HepG2 (cell line): ENCODE data around the gene EPB41L1. TPM values are rescaled to one million over a fixed set of nuclear protein-coding genes. Genes with fewer than 3 reads are reported as not detected.
A peak's percentile ranks its signal among the peaks of the same experiment; 100 is the strongest.

Experiments used
- DNMT3B ChIP-seq: conservative IDR thresholded peaks from 2 replicates; pipeline ENCODE4 v1.6.1; 2016; ENCODE audit warnings: missing biosample characterization, control low read depth
- FOSL2 ChIP-seq: sonication (generic); formaldehyde crosslinking; IDR thresholded peaks from 2 replicates; pipeline ENCODE4 v1.4.0; 2020; ENCODE audit warnings: missing genetic modification reagents
- GFI1 ChIP-seq: sonication (generic); formaldehyde crosslinking; IDR thresholded peaks from 2 replicates; pipeline ENCODE4 v1.5.0; 2020; ENCODE audit warnings: missing genetic modification reagents, mild to moderate bottlenecking, borderline replicate concordance
- RAD51 ChIP-seq: fragments of 450-650 bp; IDR thresholded peaks from 2 replicates; pipeline ENCODE4 v1.6.1; 2016; ENCODE audit warnings: borderline replicate concordance
- TBX2 ChIP-seq: sonication (generic); formaldehyde crosslinking; IDR thresholded peaks from 2 replicates; pipeline ENCODE4 v1.5.0; 2020; ENCODE audit warnings: missing genetic modification reagents, mild to moderate bottlenecking, borderline replicate concordance
- XBP1 ChIP-seq: sonication (generic); formaldehyde crosslinking; IDR thresholded peaks from 2 replicates; pipeline ENCODE4 v1.5.0; 2020; ENCODE audit warnings: missing genetic modification reagents
- ZFP41 ChIP-seq: sonication (generic); formaldehyde crosslinking; IDR thresholded peaks from 2 replicates; pipeline ENCODE4 v1.4.0; 2020; ENCODE audit warnings: mild to moderate bottlenecking, missing genetic modification reagents, borderline replicate concordance
- ZNF557 ChIP-seq: sonication (generic); formaldehyde crosslinking; IDR thresholded peaks from 2 replicates; pipeline ENCODE4 v1.4.0; 2020; ENCODE audit warnings: missing genetic modification reagents
- ZNF674 ChIP-seq: sonication (generic); formaldehyde crosslinking; IDR thresholded peaks from 2 replicates; pipeline ENCODE4 v1.5.0; 2020; ENCODE audit warnings: low read depth, mild to moderate bottlenecking, missing genetic modification reagents
- ZNF678 ChIP-seq: sonication (generic); formaldehyde crosslinking; IDR thresholded peaks from 2 replicates; pipeline ENCODE4 v1.4.0; 2020; ENCODE audit warnings: mild to moderate bottlenecking, missing genetic modification reagents
- polyA plus RNA-seq, 8 experiments: library from polyadenylated mRNA; depleted of rRNA in 3 of 8; stranded (reverse) in 7 of 8; unstranded in 1 of 8; fragments of >200 nt; fragmentation: Illumina TruSeq in 4 of 8; extraction: Trizol in 4 of 8; gene quantifications; 2 replicates each; pipeline versions ENCODE4 v1.2.1 to v1.2.3, GENCODE V29; 2011 to 2016; ENCODE audit warnings: low read depth in 4 of 8, missing spikeins in 1 of 8, mixed read lengths in 1 of 8; ENCODE audit not compliant: insufficient read depth in 1 of 8
- total RNA-seq, 5 experiments: library from RNA; depleted of rRNA; stranded (reverse); fragments of >200 nt; fragmentation: Illumina TruSeq; extraction: Trizol; gene quantifications; 2 replicates each; pipeline ENCODE4 v1.2.3, GENCODE V29; 2016; ENCODE audit warnings: low read depth in 1 of 5
- TF ChIP-seq, protein P1 (sequence below): sonication (generic); formaldehyde crosslinking; IDR thresholded peaks from 2 replicates; pipeline ENCODE4 v1.9.0; 2021; ENCODE audit warnings: mild to moderate bottlenecking, missing genetic modification reagents
- TF ChIP-seq, protein P2 (sequence below): sonication (generic); formaldehyde crosslinking; conservative IDR thresholded peaks from 2 replicates; pipeline ENCODE4 v1.8.1; 2023; ENCODE audit warnings: missing genetic modification reagents
- TF ChIP-seq, protein P3 (sequence below): sonication (generic); formaldehyde crosslinking; IDR thresholded peaks from 2 replicates; pipeline ENCODE4 v1.4.0; 2020; ENCODE audit warnings: missing genetic modification reagents, borderline replicate concordance
- TF ChIP-seq, protein P4 (sequence below): sonication (generic); formaldehyde crosslinking; IDR thresholded peaks from 2 replicates; pipeline ENCODE4 v1.5.0; 2020; ENCODE audit warnings: missing genetic modification reagents

EPB41L1 gene
- total and polyA plus RNA-seq, 2 of the 13 experiments (the other 11 are each of a cell fraction or from before 2014, with no cell fraction given), result 16.7 to 39.0 TPM

DNA sequence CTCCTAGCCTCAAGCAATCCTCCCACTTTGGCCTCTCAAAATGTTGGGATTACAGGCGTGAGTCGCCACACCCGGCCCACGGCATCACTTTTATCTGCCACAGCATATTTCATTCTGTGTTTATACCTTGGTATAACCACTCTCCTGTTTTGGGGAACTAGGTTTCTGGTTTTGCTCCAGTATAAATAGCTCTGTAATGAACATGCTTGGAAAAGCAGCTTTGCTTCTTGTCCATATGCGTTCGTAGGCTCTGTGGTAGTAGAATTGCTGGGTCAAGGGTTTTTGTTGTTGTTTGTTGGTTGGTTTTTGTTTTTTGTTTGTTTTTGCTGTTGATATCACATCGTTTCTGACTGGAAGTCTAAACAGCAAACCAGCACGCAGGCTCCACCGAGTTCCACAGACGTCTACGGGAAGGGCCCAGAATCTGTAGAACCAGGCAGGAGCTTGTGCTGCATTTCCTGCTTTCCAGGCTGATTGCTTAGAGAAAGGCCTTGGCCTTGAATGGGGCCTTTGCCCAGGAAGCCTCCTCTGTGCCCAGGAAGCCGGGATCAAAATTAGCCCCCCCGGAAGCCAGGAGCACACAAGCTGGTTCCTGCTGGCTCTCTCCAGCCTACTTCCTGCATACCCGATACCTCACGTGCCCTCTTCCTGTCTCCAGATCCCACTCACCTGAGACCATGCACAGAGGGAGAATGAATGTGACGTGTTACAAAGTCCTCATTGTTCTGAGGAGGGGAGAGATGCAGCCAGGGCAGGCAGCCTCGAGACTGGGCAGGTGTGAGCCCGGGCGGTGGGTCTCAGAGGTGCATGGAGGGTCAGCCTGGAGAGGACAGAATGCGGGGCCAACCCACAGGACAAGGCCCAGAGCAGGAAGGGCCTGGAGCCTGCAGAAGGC, 116.5 kb downstream of the EPB41L1 start (continued):
- TF ChIP-seq, protein P1, sequence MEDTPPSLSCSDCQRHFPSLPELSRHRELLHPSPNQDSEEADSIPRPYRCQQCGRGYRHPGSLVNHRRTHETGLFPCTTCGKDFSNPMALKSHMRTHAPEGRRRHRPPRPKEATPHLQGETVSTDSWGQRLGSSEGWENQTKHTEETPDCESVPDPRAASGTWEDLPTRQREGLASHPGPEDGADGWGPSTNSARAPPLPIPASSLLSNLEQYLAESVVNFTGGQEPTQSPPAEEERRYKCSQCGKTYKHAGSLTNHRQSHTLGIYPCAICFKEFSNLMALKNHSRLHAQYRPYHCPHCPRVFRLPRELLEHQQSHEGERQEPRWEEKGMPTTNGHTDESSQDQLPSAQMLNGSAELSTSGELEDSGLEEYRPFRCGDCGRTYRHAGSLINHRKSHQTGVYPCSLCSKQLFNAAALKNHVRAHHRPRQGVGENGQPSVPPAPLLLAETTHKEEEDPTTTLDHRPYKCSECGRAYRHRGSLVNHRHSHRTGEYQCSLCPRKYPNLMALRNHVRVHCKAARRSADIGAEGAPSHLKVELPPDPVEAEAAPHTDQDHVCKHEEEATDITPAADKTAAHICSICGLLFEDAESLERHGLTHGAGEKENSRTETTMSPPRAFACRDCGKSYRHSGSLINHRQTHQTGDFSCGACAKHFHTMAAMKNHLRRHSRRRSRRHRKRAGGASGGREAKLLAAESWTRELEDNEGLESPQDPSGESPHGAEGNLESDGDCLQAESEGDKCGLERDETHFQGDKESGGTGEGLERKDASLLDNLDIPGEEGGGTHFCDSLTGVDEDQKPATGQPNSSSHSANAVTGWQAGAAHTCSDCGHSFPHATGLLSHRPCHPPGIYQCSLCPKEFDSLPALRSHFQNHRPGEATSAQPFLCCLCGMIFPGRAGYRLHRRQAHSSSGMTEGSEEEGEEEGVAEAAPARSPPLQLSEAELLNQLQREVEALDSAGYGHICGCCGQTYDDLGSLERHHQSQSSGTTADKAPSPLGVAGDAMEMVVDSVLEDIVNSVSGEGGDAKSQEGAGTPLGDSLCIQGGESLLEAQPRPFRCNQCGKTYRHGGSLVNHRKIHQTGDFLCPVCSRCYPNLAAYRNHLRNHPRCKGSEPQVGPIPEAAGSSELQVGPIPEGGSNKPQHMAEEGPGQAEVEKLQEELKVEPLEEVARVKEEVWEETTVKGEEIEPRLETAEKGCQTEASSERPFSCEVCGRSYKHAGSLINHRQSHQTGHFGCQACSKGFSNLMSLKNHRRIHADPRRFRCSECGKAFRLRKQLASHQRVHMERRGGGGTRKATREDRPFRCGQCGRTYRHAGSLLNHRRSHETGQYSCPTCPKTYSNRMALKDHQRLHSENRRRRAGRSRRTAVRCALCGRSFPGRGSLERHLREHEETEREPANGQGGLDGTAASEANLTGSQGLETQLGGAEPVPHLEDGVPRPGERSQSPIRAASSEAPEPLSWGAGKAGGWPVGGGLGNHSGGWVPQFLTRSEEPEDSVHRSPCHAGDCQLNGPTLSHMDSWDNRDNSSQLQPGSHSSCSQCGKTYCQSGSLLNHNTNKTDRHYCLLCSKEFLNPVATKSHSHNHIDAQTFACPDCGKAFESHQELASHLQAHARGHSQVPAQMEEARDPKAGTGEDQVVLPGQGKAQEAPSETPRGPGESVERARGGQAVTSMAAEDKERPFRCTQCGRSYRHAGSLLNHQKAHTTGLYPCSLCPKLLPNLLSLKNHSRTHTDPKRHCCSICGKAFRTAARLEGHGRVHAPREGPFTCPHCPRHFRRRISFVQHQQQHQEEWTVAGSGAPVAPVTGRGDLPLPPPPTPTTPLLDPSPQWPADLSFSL (CRISPR knock-in tag), result no peak
- no peak for TF ChIP-seq ZNF557 (CRISPR knock-in tag)
- TF ChIP-seq GFI1, result no peak
- no peak for TF ChIP-seq ZNF674 (CRISPR knock-in tag)
- no peak for TF ChIP-seq RAD51
- TF ChIP-seq, protein P2, sequence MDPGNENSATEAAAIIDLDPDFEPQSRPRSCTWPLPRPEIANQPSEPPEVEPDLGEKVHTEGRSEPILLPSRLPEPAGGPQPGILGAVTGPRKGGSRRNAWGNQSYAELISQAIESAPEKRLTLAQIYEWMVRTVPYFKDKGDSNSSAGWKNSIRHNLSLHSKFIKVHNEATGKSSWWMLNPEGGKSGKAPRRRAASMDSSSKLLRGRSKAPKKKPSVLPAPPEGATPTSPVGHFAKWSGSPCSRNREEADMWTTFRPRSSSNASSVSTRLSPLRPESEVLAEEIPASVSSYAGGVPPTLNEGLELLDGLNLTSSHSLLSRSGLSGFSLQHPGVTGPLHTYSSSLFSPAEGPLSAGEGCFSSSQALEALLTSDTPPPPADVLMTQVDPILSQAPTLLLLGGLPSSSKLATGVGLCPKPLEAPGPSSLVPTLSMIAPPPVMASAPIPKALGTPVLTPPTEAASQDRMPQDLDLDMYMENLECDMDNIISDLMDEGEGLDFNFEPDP (CRISPR knock-in tag), result 0 out of 2 replicates have a peak, but pooled peaks have one; percentile 83
- TF ChIP-seq ZFP41 (CRISPR knock-in tag), result no peak
- TF ChIP-seq DNMT3B (CRISPR knock-in tag), result no peak
- peak; percentile 46; the same call in 1 of the 2 replicates for TF ChIP-seq TBX2 (CRISPR knock-in tag)
- peak; percentile 17; the same call in 1 of the 2 replicates for TF ChIP-seq FOSL2 (CRISPR knock-in tag)
- no peak; the same call in 1 of the 2 replicates for TF ChIP-seq ZNF678 (CRISPR knock-in tag)
- TF ChIP-seq, protein P3, sequence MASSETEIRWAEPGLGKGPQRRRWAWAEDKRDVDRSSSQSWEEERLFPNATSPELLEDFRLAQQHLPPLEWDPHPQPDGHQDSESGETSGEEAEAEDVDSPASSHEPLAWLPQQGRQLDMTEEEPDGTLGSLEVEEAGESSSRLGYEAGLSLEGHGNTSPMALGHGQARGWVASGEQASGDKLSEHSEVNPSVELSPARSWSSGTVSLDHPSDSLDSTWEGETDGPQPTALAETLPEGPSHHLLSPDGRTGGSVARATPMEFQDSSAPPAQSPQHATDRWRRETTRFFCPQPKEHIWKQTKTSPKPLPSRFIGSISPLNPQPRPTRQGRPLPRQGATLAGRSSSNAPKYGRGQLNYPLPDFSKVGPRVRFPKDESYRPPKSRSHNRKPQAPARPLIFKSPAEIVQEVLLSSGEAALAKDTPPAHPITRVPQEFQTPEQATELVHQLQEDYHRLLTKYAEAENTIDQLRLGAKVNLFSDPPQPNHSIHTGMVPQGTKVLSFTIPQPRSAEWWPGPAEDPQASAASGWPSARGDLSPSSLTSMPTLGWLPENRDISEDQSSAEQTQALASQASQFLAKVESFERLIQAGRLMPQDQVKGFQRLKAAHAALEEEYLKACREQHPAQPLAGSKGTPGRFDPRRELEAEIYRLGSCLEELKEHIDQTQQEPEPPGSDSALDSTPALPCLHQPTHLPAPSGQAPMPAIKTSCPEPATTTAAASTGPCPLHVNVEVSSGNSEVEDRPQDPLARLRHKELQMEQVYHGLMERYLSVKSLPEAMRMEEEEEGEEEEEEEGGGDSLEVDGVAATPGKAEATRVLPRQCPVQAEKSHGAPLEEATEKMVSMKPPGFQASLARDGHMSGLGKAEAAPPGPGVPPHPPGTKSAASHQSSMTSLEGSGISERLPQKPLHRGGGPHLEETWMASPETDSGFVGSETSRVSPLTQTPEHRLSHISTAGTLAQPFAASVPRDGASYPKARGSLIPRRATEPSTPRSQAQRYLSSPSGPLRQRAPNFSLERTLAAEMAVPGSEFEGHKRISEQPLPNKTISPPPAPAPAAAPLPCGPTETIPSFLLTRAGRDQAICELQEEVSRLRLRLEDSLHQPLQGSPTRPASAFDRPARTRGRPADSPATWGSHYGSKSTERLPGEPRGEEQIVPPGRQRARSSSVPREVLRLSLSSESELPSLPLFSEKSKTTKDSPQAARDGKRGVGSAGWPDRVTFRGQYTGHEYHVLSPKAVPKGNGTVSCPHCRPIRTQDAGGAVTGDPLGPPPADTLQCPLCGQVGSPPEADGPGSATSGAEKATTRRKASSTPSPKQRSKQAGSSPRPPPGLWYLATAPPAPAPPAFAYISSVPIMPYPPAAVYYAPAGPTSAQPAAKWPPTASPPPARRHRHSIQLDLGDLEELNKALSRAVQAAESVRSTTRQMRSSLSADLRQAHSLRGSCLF (CRISPR knock-in tag), result no peak
- TF ChIP-seq XBP1, result no peak
- TF ChIP-seq, protein P4, sequence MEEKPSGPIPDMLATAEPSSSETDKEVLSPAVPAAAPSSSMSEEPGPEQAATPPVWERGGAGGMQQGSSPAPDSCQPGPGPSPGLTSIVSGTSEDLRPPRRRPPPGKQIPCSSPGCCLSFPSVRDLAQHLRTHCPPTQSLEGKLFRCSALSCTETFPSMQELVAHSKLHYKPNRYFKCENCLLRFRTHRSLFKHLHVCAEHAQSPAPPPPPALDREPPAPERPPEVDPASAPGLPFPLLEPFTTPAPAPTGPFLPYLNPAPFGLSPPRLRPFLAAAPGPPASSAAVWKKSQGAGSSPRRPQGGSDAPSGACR (CRISPR knock-in tag), result no peak
